ENCODE results near the gene PINLYP. TPM values are rescaled to one million over a fixed set of nuclear protein-coding genes. Genes with fewer than 3 reads are reported as not detected.

Gene PINLYP
- total RNA-seq, 1 experiment from 2014 or later, result 0.17 TPM

- no TSS peak for BruUV-seq (replicated peaks)
- H3K27ac ChIP-seq (ENCODE audit: low read depth, low read length), result no peak overlapping the region
- peaks cover 5 to 10% of the 10 kb centered on the region in 2 experiments; a peak in 3 of 4 replicates for H3K36me3 ChIP-seq (ENCODE audit: control insufficient read depth in 1 of 2, insufficient read depth in 2 of 2, low read length in 2 of 2)
- H3K9me3 ChIP-seq (ENCODE audit: control insufficient read depth in 1 of 2, insufficient read depth in 1 of 2, low read depth in 1 of 2, low read length in 2 of 2), result no peaks in the 10 kb centered on the region
- ATAC-seq, result no peak
- H4K20me1 ChIP-seq (ENCODE audit: insufficient read depth), result no peaks in the 10 kb centered on the region
- H2AFZ ChIP-seq (ENCODE audit: low read depth, low read length, poor library complexity, severe bottlenecking), result no peak overlapping the region
- H3K9ac ChIP-seq (ENCODE audit: low read length), result no peak overlapping the region
- no peak for DNase-seq (ENCODE audit: low read depth, low spot score)
- RAD21 ChIA-PET (ENCODE audit: low non-redundant PET in 1 of 2, low total read pairs in 2 of 2, uncharacterized antibody in 2 of 2, unreplicated experiment in 2 of 2), result no interaction called here
- no peaks in the 10 kb centered on the region for H3K9me2 ChIP-seq (ENCODE audit: insufficient read depth)
- H3K4me2 ChIP-seq (ENCODE audit: low read length), result no peak overlapping the region
- no peak for TF ChIP-seq EZH2phosphoT487 (IDR thresholded peaks at IDR 0.05; ENCODE audit: borderline replicate concordance)
- TF ChIP-seq, protein P1, sequence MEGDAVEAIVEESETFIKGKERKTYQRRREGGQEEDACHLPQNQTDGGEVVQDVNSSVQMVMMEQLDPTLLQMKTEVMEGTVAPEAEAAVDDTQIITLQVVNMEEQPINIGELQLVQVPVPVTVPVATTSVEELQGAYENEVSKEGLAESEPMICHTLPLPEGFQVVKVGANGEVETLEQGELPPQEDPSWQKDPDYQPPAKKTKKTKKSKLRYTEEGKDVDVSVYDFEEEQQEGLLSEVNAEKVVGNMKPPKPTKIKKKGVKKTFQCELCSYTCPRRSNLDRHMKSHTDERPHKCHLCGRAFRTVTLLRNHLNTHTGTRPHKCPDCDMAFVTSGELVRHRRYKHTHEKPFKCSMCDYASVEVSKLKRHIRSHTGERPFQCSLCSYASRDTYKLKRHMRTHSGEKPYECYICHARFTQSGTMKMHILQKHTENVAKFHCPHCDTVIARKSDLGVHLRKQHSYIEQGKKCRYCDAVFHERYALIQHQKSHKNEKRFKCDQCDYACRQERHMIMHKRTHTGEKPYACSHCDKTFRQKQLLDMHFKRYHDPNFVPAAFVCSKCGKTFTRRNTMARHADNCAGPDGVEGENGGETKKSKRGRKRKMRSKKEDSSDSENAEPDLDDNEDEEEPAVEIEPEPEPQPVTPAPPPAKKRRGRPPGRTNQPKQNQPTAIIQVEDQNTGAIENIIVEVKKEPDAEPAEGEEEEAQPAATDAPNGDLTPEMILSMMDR (IDR thresholded peaks at IDR 0.05 in 2 of 3, conservative IDR thresholded peaks at IDR 0.05 in 1 of 3; ENCODE audit: borderline replicate concordance in 1 of 3, insufficient read depth in 1 of 3, low read depth in 2 of 3, low read length in 2 of 3), result no peak
- no peak for TF ChIP-seq ZBTB33 (IDR thresholded peaks at IDR 0.05; ENCODE audit: extremely low read depth, insufficient replicate concordance, low read length)
- TF ChIP-seq ZFX (IDR thresholded peaks at IDR 0.05), result no peak
- TF ChIP-seq CEBPB (IDR thresholded peaks at IDR 0.05; ENCODE audit: low read depth), result no peak
- TF ChIP-seq FOSL1 (IDR thresholded peaks at IDR 0.05; ENCODE audit: low read depth), result no peak
- TF ChIP-seq SRF (IDR thresholded peaks at IDR 0.05; ENCODE audit: low read depth), result no peak
- TF ChIP-seq EZH2 (IDR thresholded peaks at IDR 0.05), result no peak
- TF ChIP-seq ZNF274 (IDR thresholded peaks at IDR 0.05; ENCODE audit: low read depth, low read length), result no peak
- no peak for TF ChIP-seq YY1 (IDR thresholded peaks at IDR 0.05; ENCODE audit: extremely low read depth, insufficient replicate concordance, low read depth, low read length)
- no peak for TF ChIP-seq EGR1 (IDR thresholded peaks at IDR 0.05; ENCODE audit: low read depth)
- no peak for TF ChIP-seq TCF7L2 (IDR thresholded peaks at IDR 0.05; ENCODE audit: borderline replicate concordance, extremely low read depth, insufficient read depth, insufficient read length)
- no peak for TF ChIP-seq SP1 (IDR thresholded peaks at IDR 0.05; ENCODE audit: low read depth)
- TF ChIP-seq JUND (IDR thresholded peaks at IDR 0.05), result no peak
- TF ChIP-seq POLR2A (IDR thresholded peaks at IDR 0.05; ENCODE audit: borderline replicate concordance, extremely low read depth, insufficient read depth, insufficient read length), result no peak
- no peak for TF ChIP-seq CBX3 (IDR thresholded peaks at IDR 0.05; ENCODE audit: low read depth)
- TF ChIP-seq, protein P2, sequence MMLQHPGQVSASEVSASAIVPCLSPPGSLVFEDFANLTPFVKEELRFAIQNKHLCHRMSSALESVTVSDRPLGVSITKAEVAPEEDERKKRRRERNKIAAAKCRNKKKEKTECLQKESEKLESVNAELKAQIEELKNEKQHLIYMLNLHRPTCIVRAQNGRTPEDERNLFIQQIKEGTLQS (IDR thresholded peaks at IDR 0.05), result no peak
- TF ChIP-seq, protein P3, sequence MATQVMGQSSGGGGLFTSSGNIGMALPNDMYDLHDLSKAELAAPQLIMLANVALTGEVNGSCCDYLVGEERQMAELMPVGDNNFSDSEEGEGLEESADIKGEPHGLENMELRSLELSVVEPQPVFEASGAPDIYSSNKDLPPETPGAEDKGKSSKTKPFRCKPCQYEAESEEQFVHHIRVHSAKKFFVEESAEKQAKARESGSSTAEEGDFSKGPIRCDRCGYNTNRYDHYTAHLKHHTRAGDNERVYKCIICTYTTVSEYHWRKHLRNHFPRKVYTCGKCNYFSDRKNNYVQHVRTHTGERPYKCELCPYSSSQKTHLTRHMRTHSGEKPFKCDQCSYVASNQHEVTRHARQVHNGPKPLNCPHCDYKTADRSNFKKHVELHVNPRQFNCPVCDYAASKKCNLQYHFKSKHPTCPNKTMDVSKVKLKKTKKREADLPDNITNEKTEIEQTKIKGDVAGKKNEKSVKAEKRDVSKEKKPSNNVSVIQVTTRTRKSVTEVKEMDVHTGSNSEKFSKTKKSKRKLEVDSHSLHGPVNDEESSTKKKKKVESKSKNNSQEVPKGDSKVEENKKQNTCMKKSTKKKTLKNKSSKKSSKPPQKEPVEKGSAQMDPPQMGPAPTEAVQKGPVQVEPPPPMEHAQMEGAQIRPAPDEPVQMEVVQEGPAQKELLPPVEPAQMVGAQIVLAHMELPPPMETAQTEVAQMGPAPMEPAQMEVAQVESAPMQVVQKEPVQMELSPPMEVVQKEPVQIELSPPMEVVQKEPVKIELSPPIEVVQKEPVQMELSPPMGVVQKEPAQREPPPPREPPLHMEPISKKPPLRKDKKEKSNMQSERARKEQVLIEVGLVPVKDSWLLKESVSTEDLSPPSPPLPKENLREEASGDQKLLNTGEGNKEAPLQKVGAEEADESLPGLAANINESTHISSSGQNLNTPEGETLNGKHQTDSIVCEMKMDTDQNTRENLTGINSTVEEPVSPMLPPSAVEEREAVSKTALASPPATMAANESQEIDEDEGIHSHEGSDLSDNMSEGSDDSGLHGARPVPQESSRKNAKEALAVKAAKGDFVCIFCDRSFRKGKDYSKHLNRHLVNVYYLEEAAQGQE (IDR thresholded peaks at IDR 0.05; ENCODE audit: low read depth), result no peak
- no peak for TF ChIP-seq ELF1 (IDR thresholded peaks at IDR 0.05; ENCODE audit: borderline replicate concordance, low read depth)
- TF ChIP-seq SIN3A (IDR thresholded peaks at IDR 0.05; ENCODE audit: low read depth), result no peak
- POLR2A ChIA-PET, result no interaction called here
- CTCF ChIA-PET, result interaction anchor here (0.8 kb wide), 1 partner anchor 32 kb away, joined by 3 read pairs; no protein-coding TSS in a partner anchor
- H3K4me3 ChIP-seq (replicated peaks in 1 of 2; ENCODE audit: low read depth in 1 of 2, low read length in 2 of 2), result no peak overlapping the region
- intact Hi-C loops (cut with micrococcal nuclease), result no loop called here
- no peaks in the 10 kb centered on the region for H3K4me1 ChIP-seq (ENCODE audit: control insufficient read depth in 1 of 2, insufficient read depth in 2 of 2, low read length in 2 of 2)
- no peaks in the 10 kb centered on the region for H3K79me2 ChIP-seq (ENCODE audit: insufficient read depth, low read length)
- no peaks in the 10 kb centered on the region for H3K27me3 ChIP-seq (ENCODE audit: insufficient read depth, low read length)
Measured at GRCh38 chr19:43552616-43553015, 23.0 kb upstream of the PINLYP start.

Measured in HCT116 (cell line).